VCaP (cell line): ENCODE measurements around the gene EML4.
A peak's percentile ranks its signal among the peaks of the same experiment; 100 is the strongest.

Experiments used
- H3K27ac ChIP-seq: fragments of 450-650 bp; 2 replicates; pipeline ENCODE4 v1.5.1; 2017
- CTCF ChIP-seq: fragments of 450-650 bp; conservative IDR thresholded peaks from 2 replicates; pipeline ENCODE4 v1.5.1; 2017; ENCODE audit warnings: mild to moderate bottlenecking, moderate library complexity

The EML4 gene

GRCh38 chr2:42196070-42196402, 26.9 kb downstream of the EML4 start:
- TF ChIP-seq CTCF = no peak

GRCh38 chr2:42196403-42197267, 27.5 kb downstream of the EML4 start:
- H3K27ac ChIP-seq = peak overlapping the region; percentile 9; the same call in 1 of the 2 replicates
- peak; percentile 18; the same call in 1 of the 2 replicates for TF ChIP-seq CTCF

More at GRCh38 chr2:42196070-42196402, 26.9 kb downstream of the EML4 start:
- H3K27ac ChIP-seq = peak overlapping the region; percentile 9; the same call in 1 of the 2 replicates

- no peak for TF ChIP-seq CTCF
- H3K27ac ChIP-seq = no peak overlapping the region
Observed at GRCh38 chr2:42197792-42198191, 28.6 kb downstream of the EML4 start.

- TF ChIP-seq CTCF = no peak
- no peak overlapping the region for H3K27ac ChIP-seq
Observed at GRCh38 chr2:42198466-42198865, 29.3 kb downstream of the EML4 start.

GRCh38 chr2:42199002-42199401, 29.8 kb downstream of the EML4 start:
- no peak for TF ChIP-seq CTCF
- no peak overlapping the region for H3K27ac ChIP-seq

GRCh38 chr2:42199626-42200025, 30.5 kb downstream of the EML4 start:
- no peak overlapping the region for H3K27ac ChIP-seq
- TF ChIP-seq CTCF = no peak

- no peak for TF ChIP-seq CTCF
Observed at GRCh38 chr2:42200926-42201855, 32.0 kb downstream of the EML4 start.

More at GRCh38 chr2:42200926-42201855, 32.0 kb downstream of the EML4 start:
- no peak overlapping the region for H3K27ac ChIP-seq
